GM12891 (cell line): ENCODE data around the gene COG5.

Source experiments
- PAX5 ChIP-seq: IDR thresholded peaks from 2 replicates; pipeline ENCODE4 v1.6.1; 2011; ENCODE audit warnings: low read length, moderate library complexity, mild to moderate bottlenecking; ENCODE audit not compliant: insufficient read depth, severe bottlenecking
- POLR2A ChIP-seq: IDR thresholded peaks from 2 replicates; pipeline ENCODE4 v1.6.1; 2011; ENCODE audit warnings: low read depth, low read length, control low read depth
- POLR2AphosphoS5 ChIP-seq: IDR thresholded peaks from 2 replicates; pipeline ENCODE4 v1.6.1; 2011; ENCODE audit warnings: low read depth, low read length, control low read depth
- POU2F2 ChIP-seq: IDR thresholded peaks from 2 replicates; pipeline ENCODE4 v1.6.1; 2011; ENCODE audit warnings: low read depth, mild to moderate bottlenecking, control low read depth, low read length, moderate library complexity
- SPI1 ChIP-seq: IDR thresholded peaks from 2 replicates; pipeline ENCODE4 v1.6.1; 2011; ENCODE audit warnings: low read depth, low read length, control low read depth
- TAF1 ChIP-seq: IDR thresholded peaks from 2 replicates; pipeline ENCODE4 v1.6.1; 2011; ENCODE audit warnings: low read depth, low read length, control low read depth

DNA sequence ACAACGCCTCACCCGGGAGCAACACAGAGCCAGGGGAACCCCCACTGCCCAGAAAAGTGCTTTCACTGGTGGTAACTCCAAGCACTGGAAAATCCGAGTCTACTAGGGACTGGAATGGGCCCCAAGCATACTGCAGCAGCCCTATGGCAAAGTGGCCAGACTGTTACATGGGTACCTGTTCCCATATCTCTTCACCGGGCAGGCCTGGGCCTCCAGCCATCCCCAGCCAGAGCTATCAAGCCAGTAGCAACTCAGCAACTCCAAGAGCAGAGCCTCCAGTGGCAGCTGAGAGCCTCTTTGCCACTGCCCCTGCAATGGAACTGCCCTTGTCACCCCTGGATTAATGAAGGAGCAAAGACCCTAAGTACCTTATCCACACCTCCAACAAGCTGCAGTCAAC lies 321.5 kb downstream of the COG5 start:
- TF ChIP-seq TAF1 (no peak), POLR2AphosphoS5 (no peak), POLR2A (no peak), SPI1 (no peak), POU2F2 (no peak), PAX5 (no peak)
